Fibroblast of skin of left biceps (primary cell): ENCODE measurements around the gene GPC3.

Experiments
- DNase-seq, 2 experiments: peaks; one replicate each; pipeline ENCODE4 v3.0.0-alpha.2; 2013; ENCODE audit warnings: low read depth in 2 of 2

GPC3 gene

DNA sequence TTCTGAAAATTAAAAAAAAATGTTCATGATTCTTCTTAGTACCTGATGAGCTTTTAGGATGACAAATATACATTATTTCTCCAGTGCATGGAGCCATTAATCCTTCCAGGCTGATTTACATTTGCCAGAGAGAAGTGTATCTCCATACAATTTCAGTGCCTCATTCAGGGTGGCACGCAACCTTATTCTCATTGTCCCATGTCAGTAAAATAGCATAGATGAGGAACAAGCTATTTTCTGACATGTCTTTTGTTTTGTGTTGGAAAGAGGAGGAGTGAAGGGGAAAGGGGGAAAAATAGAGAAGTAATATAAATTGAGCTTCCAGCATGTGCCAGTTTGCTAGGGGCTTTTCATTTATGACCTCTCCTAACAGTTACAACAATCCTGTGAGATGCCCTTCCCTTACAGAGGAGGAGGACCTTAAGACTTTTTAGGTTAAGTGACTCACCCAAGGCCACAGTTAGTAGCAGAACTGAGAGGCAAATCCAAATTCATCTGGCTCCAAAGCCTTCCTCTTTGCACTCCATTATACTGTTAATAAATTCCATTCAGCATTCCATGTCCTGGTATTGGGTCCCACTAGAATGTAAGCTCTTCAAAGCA lies 295.3 kb downstream of the GPC3 start:
- no peak for DNase-seq

DNA sequence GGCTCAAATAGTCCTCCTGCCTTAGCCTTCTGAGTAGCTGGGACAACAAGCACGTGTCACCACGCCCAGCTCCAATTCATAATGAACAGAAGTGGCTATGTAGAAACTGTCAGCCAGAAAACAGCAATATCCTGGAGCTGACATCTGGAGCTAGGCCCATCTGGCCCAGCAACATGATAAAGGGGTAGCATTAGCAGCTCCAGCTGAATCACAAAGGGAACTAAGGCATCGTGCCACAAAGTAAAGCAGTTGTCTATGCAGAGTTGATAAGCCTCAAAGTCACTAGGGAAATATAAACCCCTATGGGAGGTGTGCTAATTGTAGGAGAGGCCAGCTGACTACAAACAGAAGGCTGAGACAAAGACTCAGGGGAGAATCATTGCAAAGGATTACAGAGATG lies 299.6 kb downstream of the GPC3 start:
- DNase-seq, result no peak

- DNase-seq, result no peak
Observed at GRCh38 chrX:133681897-133682296, 303.5 kb downstream of the GPC3 start.

DNA sequence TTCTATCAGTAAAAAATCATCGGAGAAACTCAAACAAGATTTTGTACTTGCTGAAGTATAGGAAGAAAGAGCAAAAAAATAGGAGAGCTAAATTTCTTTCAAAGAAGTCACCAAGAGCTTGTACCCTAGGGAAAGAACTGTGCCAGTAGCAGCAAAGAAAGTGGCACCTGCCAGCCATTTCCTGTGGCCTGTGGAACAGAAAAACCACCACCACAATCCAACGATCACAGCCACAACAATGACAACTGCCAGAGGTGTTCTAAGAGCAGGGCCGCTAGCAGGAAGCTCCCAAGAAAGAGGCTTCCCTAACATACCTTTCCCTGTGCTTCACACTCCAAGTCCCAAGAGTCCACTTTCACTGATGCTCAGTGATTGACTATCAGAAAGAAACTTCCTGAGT lies 304.0 kb downstream of the GPC3 start:
- no peak for DNase-seq

GRCh38 chrX:133677123-133678063 lies 308.0 kb downstream of the GPC3 start:
- DNase-seq, result no peak

GRCh38 chrX:133676344-133677122 lies 308.9 kb downstream of the GPC3 start:
- no peak for DNase-seq

DNA sequence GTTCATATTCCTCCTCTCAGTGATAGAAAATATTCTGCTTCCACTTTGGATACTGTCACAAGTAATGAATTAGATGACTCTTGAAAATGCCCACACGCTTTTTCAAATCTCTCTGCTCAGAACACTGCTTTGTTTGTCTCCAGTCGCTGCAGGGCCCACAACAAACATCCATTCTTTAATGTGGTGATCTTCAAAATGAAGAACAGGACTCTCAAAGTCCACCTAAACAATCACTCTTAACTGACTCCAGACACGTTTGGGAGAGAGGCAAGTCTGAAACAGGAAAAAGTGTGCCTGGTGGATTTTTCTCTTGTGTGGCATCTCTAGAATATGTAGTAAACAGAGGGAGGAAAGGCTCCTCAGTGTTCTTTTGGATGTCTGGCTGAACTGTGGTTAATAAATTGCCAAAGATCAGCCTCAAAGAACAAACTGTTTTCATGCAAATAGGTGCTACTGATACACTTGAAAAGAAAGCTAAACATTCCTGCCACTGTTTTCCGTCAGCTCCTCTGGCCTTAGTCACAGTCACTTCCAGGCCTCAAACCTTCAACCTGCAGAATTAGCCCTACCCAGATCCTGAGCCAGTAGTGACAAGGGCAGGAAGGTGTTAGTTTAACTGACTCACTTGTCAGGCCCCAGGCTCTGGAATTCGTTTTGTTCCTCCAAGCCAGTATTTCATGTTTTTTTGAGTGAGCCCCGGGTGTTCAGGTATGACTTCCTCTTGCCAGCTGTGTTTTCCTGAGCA lies 310.5 kb downstream of the GPC3 start:
- DNase-seq, result no peak

GRCh38 chrX:133670383-133670782 lies 315.0 kb downstream of the GPC3 start:
- DNase-seq, result peak in 1 of 2 experiments; percentile 9

DNA sequence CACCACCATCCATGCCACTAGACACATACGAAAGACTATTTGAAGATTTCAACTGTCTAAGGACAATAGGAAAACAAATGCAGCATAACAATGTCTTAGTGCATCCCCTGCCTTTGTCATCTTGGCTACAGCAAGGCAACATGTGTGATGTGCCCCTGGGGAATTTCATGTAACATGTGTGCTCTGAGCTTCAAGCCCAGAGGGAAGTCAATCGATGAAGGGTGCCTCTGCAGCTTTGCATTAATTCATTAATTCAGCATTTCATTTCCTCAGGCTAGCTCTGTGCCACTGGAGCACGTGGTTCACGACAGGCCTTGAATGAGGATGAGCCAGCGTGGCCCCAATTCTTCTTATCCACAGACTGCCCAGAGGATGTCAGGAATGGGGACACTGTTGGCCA lies 316.2 kb downstream of the GPC3 start:
- DNase-seq, result no peak

- DNase-seq, result no peak
Observed at GRCh38 chrX:133668225-133668931, 317.0 kb downstream of the GPC3 start.

DNA sequence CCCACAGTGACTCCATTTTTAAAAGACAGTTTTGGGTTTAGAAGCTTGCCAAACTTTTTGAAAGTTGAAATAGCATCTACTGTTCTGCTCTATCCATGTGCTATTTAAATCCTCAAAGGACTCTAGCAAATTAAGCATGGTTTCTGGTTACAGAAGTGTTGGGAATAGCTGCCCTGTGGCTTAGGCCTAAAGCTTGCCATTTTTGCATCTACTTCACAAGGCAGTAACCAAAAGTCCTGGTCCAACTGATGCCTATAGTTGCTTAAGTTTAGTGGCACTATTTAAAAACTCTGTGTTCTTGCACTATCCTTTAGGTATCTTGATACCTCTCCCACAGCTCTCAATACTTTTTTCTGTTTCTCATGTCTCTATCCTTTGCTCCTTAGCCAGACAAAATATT lies 319.1 kb downstream of the GPC3 start:
- DNase-seq, result no peak

GRCh38 chrX:133661962-133662839 lies 323.2 kb downstream of the GPC3 start:
- DNase-seq, result peak in 1 of 2 experiments; percentile 33

GRCh38 chrX:133660281-133660680 lies 325.1 kb downstream of the GPC3 start:
- no peak for DNase-seq

DNA sequence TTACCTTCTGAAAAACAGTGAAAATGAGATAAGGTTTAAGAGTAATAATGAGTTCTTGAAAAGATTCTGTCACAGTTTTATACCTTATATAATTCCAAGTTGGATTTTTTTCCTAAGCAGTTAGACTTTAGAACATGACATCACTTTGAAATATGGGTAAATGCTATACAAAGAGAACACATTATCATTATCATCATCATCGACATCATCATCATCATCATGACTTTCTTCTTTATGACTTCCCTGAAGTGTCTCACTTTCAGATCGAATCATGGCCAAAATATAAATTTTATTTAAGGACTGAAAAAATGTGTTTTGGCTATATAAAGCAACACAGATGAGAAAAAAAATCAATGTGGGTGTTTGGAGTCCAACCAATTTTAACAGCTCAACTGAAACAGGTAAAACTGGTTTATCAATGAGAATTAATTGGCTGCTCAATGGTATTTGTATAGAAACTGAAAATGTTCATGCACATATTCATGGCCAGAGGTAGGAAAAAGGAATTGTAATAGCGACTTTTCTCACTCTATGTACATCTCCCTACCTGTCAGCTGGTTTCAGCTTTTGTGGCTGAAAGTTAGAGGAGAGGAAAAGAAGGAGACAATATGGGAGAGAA lies 327.0 kb downstream of the GPC3 start:
- DNase-seq, result no peak

GRCh38 chrX:133655275-133656265 lies 329.8 kb downstream of the GPC3 start:
- peak in 1 of 2 experiments; percentile 23 for DNase-seq

GRCh38 chrX:133654811-133655210 lies 330.6 kb downstream of the GPC3 start:
- DNase-seq, result no peak

DNA sequence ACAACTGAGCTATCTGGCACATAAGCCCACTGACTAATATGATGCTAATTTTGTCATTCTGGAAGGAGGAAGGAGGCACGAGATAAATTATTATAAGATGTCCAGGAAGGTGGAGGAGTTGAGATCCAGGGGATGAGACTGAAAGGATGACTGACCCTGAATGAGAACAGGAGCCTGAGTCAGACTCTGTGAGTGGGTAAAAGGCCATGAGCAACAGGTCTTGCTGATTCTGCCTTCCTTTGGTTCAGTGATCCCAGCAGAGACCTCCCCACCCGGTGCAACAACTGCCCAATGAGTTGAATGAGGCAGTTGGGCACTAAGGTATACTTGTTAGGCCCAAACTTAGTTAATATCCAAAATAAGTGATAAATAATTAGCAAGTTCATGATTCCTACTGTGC lies 332.0 kb downstream of the GPC3 start:
- DNase-seq, result no peak

DNA sequence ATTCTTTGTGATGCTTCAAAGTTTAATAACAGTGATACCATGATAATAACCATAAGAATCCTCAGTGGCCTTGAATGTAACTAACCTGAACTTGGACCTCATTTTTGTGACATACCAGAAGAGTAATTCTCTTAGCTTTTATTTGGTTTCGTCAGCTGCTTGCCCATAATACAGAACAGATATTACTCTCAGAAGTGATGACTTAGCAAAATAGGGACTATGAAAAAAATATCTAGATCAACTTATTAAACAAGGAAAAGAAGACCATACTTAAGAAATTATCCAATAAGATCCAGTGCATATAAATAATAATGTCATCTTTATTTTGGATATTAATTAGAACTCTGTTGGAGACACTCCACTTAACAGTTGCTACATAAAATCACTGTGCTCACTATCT lies 333.2 kb downstream of the GPC3 start:
- no peak for DNase-seq
